HG03097 (cell line): ENCODE measurements around the gene UBXN7.
"Not testable (repeated sequence)": the region's sequence is repeated elsewhere in the genome, so short reads cannot be mapped to it uniquely, and the experiment has no call there.

Experiments
- ATAC-seq: cut with Tn5 transposase; IDR thresholded peaks from one replicate; pipeline ENCODE4 v1.9.1; 2021; ENCODE audit not compliant: unreplicated experiment, low FRiP score

Gene UBXN7, protein sequence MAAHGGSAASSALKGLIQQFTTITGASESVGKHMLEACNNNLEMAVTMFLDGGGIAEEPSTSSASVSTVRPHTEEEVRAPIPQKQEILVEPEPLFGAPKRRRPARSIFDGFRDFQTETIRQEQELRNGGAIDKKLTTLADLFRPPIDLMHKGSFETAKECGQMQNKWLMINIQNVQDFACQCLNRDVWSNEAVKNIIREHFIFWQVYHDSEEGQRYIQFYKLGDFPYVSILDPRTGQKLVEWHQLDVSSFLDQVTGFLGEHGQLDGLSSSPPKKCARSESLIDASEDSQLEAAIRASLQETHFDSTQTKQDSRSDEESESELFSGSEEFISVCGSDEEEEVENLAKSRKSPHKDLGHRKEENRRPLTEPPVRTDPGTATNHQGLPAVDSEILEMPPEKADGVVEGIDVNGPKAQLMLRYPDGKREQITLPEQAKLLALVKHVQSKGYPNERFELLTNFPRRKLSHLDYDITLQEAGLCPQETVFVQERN

DNA sequence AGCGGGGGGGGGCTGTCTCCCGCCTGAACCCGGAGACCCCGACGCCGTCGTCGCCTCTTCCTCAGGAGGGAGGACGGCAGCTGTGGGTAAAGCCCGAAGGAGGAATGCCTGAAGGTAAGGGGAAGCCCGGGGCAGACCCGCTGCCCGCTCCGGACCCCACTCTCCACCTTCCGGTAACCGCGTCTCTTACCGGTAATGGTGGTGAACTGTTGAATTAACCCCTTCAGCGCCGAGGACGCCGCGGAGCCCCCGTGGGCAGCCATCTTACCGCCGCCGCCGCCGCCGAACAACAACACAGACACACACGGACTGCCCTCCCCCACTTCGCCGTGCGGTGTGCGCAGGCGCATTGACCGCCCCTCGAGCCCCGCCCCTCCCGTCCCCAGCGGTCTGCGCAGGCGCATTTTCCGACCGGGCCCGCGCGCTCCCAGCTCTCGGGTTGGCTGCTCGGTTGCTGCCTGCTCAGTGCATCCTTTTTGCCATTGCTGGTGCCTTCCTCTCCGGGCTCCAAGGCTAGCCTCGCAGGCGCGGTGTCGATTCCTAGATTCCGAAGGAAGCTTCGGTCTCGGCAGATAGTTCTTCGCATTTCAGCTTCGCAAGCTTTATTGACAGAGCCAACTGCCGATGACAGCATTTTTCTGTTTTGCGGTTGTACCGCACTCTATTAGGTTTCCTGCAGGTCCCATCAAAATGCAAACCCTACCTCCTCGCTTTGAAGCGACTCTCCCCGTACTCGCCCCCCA lies at the start of gene UBXN7:
UBXN7 (minus strand) TSS at position 291 of the 743 bp plus-strand sequence; CDS start at position 263, 28 bp downstream.
- peak; percentile 67 for ATAC-seq

DNA sequence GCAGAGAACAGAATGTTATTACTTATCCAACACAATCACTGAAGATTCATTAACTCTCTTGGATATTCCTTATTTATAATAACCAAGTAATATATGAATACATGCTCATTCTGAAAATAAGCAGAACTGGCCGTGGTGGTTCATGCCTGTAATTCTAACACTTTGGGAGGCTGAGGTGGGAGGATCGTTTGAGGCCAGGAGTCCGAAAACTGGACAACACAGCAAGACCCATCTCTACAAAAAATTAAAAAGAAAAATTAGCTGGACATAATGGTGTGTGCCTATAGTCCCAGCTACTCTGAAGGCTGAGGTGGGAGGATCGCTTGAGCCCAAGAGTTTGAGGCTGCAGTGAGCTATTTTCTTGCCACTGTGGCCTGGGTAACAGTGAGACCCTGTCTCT lies 45.5 kb upstream of the UBXN7 start:
- ATAC-seq = no peak

DNA sequence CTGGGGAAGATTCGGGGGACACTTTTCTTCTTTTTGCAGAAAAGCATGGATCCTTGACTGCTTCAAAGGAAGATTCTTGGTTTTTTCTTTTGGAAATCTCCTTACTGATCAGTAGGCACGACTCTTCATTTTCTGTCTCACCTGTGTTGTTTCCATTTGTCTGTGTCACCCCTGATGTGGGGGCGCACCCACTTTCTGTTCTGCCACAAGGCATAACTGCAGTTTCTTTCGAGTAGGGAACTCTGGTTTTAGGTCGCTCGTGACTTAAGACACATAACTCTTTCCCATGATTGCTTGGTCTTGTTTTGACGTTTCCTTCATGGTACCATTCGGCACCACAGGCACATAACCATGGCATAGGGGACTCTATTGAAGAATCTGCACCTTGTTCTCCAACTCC lies 40.1 kb upstream of the UBXN7 start:
- no peak for ATAC-seq

DNA sequence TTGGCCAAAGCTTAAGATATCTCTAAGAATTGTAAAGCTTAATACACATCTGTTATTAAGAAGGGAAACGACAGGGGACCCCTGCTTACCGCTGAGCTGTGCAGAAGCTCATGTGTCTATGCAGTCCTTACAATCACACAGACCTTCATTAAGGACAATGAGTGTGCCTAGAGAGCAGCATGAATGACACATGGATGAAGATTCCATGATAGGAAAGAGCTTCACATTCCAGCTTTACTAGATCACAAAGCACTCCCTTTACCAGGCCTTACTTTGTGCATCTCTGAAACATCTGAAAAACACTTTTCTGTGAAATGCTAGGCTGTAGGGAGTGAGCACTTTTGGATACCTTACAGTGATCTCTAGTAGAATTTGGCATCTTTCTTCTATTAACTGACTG lies 39.3 kb upstream of the UBXN7 start:
- no peak for ATAC-seq

DNA sequence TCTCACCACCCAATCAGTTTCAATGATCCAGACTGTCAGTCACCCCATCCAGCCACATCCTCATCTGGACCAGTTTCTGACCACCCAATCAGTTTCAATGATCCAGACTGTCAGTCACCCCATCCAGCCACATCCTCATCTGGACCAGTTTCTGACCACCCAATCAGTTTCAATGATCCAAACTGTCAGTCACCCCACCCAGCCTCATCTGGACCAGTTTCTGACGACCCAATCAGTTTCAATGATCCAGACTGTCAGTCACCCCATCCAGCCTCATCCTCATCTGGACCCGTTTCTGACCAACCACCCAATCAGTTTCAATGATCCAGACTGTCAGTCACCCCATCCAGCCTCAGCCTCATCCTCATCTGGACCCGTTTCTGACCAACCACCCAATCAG lies 38.0 kb upstream of the UBXN7 start:
- ATAC-seq = not testable (repeated sequence)

DNA sequence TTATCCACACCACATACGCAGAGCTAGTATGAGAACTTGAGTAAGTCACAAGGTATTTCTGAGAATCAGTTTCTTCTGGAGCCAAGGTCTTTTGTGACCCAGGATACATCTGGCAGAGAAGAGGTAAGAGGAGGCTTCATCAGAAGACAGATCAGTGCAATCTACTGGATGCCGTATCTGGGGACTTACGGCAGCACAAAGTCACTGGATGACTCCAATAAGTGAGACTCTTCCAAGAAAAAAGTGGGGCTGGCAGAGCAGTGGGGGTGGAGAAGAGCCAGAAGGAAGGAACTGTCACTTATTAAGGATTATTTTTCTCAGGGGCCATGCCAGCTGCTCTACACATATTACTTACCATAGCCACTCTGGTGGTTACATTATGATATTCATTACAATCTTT lies 31.6 kb upstream of the UBXN7 start:
- no peak for ATAC-seq

DNA sequence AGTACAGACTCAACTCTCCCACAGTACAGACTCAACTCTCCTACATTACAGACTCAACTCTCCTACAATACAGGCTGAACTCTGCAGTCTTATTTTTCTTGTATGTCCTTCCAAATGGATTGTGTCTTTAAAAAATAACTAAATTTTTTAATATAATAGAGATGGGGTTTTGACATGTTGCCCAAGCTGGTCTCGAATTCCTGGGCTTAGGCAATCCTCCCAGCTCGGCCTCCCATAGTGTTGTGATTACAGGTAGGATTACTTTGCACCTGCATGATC lies 31.2 kb upstream of the UBXN7 start:
- ATAC-seq = no peak

DNA sequence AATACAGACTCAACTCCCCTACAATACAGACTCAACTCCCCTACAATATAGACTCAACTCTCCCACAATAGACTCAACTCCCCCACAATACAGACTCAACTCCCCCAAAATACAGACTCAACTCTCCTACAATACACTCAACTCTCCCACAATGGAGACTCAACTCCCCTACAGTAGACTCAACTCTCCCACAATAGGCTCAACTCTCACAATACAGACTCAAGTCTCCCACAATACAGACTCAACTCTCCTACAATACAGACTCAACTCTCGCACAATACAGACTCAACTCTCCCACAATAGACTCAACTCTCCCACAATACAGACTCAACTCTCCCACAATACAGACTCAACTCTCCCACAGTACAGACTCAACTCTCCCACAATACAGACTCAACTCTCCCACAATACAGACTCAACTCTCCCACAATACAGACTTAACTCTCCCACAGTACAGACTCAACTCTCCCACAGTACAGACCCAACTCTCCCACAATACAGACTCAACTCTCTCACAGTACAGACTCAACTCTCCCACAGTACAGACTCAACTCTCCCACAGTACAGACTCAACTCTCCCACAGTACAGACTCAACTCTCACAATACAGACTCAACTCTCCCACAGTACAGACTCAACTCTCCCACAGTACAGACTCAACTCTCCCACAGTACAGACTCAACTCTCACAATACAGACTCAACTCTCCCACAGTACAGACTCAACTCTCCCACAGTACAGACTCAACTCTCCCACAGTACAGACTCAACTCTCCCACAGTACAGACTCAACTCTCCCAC lies 30.7 kb upstream of the UBXN7 start:
- ATAC-seq = not testable (repeated sequence)

DNA sequence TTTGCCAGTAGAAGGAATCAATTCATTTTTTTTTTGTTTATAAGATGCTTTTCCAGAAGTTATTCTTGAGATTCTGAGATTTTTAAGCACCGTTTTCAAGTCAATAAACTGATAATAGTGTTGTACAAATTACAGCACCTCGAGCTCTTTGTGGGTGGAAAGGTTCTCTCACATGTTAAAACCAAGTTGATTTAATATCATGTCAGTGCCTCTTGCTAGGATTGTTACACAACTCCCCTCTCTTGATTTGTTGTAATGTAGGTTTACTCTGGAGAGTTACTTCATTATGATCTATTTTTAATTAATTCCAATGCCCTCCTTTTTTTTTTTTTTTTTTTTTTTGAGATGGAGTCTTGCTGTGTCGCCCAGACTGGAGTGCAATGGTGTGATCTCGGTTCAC lies 25.8 kb upstream of the UBXN7 start:
- ATAC-seq = no peak

DNA sequence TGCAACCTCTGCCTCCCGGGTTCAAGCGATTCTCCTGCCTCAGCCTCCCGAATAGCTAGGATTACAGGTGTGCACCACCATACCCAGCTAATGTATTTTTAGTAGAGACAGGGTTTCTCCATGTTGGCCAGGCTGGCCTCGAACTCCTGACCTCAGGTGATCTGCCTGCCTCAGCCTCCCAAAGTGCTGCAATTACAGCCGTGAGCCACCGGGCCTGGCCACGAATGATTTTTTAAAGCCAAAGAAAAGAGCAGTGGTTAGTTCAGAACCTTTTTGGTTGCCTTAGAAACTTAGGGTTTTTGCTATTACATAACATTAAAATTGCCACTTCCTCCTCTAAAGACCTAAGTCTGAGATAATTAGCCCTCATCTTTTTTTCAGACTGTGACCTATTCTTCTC lies 25.2 kb upstream of the UBXN7 start:
- not testable (repeated sequence) for ATAC-seq

DNA sequence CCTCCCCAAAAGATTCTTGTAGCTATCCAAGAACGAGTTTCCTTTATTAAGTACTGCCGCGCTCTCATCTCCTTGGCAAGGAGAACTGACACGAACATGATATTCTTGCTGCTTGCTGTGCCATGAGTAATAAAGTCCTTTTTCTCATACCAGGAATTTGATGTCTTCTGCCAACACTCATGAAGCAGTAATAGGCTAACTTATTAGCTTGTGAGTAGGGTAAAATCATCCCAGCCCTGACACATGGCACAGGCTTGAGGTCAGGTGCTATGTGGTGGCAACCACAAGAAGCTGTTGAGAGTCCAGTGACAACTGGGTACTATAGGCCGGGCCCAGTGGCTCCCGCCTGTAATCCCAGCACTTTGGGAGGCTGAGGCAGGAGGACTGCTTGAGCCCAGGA lies 22.7 kb upstream of the UBXN7 start:
- no peak for ATAC-seq

DNA sequence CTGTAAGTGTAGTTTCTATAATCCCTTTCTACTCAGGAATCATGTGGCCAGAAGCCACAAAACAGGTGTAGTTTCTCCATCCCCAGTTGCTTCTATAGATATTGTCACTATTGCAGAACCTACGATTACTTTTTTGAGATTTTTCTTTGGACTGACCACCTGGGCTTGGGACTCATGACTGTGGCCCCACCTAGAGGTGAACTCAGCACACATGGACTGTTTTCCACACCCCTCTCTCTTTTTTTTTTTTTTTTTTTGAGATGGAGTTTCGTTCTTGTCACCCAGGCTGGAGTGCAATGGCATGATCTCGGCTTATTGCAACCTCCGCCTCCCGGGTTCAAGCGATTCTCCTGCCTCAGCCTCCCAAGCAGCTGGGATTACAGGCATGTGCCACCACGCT lies 13.2 kb upstream of the UBXN7 start:
- not testable (repeated sequence) for ATAC-seq

DNA sequence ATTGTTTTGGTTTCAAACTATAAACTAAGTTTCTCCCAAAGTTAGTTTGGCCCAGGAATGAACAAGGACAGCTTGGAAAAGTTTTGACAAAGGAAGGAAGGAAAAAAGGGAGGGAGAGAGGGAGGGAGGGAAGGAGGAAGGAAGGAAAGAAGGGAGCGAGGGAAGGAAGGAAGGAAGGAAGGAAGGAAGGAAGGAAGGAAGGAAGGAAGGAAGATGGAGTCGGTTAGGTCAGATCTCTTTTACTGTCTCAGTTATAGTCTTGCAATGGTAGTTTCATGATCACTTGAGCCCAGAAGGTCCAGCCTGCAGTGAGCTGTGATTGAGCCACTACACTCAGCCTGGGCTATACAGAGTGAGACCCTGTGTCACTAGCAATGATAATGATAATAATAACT lies 12.3 kb upstream of the UBXN7 start:
- no peak for ATAC-seq

DNA sequence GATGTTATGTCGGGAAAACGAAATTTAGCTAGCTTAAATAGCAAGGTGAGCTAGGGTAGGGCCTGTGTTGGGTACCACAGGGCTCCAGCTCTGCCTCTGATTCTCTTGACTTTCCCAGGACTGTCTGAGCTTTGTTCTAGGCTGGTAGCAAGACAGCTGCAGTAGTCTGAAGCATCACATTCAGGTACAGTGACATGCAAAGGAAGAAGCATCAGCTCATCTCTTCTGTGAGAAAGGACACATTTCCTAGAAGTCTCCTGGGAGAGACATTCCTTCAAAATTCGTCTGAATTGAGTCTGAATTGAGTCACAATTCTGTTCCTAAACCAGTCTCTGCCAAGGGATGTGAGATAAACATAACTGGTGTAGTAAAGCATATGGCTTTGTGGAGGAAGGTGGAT lies 8.5 kb upstream of the UBXN7 start:
- ATAC-seq = no peak

DNA sequence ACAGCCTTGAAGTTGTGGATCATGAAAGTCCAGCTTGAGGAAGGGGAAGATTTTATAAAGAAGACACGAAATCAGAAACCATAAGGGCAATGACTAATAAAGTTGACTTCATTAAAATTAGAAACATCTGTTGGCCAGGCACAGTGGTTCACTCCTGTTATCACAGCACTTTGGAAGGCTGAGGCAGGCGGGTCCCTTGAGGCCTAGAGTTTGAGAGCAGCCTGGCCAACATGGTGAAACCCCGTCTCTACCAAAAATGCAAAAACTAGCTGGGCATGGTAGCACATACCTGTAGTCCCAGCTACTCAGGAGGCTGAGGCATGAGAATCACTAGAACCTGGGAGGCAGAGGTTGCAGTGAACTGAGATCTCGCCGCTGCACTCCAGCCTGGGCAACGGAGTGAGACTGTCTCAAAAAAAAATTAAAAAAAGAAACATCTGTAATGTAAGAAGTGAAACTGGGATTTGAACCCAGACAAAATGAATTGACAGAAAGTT lies 7.9 kb upstream of the UBXN7 start:
- no peak for ATAC-seq

DNA sequence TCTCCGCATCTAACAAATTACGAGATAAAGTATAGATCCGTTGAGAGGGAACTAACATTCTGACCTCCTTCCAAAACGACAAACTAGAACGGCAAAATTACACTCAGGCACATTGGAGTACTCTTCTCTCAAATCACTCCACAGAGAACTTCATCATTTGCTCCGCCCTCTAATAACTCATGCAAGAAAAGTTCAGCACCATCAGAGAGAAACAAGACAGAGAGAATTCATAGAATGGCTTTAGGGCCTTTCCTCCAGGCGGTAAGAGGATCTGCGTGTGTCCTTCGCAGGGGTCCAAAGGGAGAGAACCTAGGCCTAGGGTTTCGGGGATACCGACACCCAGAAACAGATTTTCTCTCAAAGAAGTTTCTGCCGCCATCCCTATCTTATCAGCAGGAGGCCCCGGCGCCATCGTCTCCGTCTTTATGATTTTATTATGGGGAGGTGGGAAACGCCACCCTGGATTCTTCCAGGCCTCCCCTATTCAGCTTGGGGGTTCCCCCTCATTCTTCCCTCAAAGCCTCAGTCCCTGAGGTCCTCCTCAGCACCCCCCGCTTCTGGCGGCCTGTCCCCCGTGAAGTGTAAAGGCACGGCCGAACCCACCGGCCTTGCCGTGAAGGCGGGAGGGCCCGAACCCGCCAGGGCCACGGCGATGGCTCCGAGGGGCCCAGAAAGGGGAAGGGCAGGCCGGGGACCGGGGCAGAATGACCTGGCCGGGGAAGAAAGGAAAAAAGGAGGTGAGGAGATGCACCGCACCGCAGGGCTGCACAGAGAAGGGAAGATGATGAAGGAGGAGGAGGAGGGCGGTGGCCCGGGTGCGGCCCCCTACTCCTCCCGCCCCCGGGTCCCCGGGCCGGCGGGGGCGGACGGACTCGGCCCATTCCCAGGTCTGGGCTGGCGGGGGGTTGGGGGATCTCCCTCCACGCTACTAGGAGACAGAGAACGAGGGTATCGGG lies 768 bp downstream of the UBXN7 start:
- peak; percentile 24 for ATAC-seq

DNA sequence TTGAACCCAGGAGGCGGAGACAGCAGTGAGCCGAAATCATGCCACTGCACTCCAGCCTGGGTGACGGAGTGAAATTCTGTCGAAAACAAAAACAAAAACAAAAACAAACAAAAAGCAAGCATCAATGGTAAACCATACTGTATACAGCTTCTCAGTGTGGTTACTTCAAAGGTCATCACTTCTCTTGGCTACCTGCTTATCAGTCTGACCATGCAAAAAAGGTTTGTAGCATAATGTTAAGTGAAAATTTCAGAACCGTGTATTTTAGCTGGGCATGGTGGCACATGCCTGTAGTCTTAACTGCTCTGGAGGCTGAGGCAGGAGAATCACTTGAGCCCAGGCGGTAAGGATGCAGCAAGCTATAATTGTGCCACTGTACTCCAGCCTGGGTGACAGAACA lies 4.2 kb downstream of the UBXN7 start:
- ATAC-seq = no peak

DNA sequence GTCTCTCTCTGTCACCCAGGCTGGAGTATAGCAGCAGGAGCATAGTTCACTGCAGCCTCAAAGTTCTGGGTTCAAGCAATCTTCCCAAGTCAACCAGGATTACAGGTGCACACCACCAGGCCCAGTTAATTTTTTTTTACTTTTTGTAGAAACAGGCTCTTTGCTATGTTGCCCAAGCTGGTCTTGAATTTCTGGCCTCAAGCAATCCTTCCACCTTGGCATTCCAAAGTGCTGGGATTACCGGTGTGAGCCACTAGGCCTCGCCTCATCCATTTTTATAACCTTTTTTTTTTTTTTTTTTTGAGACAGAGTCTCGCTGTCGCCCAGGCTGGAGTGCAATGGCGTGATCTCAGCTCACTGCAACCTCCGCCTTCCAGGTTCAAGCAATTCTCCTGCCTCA lies 7.8 kb downstream of the UBXN7 start:
- not testable (repeated sequence) for ATAC-seq

DNA sequence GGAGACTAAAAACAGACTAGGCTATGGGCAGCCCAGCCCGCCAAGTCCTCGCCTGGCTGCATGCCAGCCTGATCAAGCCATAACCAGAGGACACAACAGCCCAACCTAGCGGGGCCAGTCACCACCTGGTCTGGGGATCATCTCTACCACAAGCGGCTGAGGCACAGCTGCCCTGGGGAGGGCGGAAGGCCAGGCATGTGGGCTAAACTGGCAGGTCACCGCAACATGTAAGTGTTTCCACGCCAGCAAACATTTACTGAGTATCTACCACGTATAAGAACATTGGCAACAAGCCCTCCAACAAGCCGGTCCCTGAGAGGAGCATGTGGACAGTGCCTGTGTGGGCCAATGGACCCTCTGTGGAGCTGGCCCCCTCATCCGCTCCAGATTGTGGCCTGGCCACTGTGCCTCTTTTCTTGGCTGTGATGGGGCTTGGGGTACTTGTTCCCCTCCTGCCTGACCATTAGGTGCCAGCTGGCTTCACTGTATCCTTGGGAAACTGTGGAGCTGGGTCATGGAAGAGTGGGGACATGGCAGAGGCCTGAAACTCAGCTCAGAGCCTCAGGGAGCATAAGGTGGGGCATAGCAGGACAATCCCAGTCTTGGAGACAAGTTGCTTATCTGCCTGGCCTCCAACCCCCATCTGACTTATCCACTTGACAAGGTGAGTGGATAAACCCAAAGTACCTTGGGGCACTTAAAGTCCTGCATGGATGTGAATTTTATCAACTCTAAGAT lies 9.0 kb downstream of the UBXN7 start:
- ATAC-seq = no peak
